Omental fat pad (tissue), 4 donors: ENCODE results near the gene HOXB2. TPM values are rescaled to one million over a fixed set of nuclear protein-coding genes. Genes with fewer than 3 reads are reported as not detected.

Source experiments
- ATAC-seq: fragments of 150-250 bp; one replicate; pipeline ENCODE4 v1.9.1; 2016; ENCODE audit warnings: mild to moderate bottlenecking, moderate library complexity; ENCODE audit not compliant: low FRiP score
- DNase-seq: peaks from one replicate; pipeline ENCODE4 v3.0.0-alpha.2; 2019; ENCODE audit warnings: low spot score
- CTCF ChIP-seq, 3 donors: fragments of 450-650 bp; IDR thresholded peaks; one replicate each; pipeline ENCODE4 v1.5.1; 2016 to 2017; ENCODE audit warnings: antibody characterized with exemption in 3 of 3, mild to moderate bottlenecking in 3 of 3, moderate library complexity in 2 of 3
- total RNA-seq, 4 donors: library from RNA; depleted of rRNA; stranded (reverse); fragments of >200 nt; gene quantifications; one replicate each; pipeline ENCODE4 v1.1.0, GENCODE V29; 2016

The HOXB2 gene
- total RNA-seq, 4 donors from 2014 or later, result 9.7 to 35.2 (median 16.3) TPM

- no peak for ATAC-seq
- no peak for DNase-seq
- TF ChIP-seq CTCF (IDR thresholded peaks at IDR 0.05), result no peak
These were observed 15.8 kb downstream of the HOXB2 start for GRCh38 chr17:48528936-48529682.

- ATAC-seq (no peak), DNase-seq (no peak)
- TF ChIP-seq CTCF (IDR thresholded peaks at IDR 0.05), result no peak
These were observed 16.6 kb downstream of the HOXB2 start for GRCh38 chr17:48528153-48528935.

GRCh38 chr17:48527547-48527932 is 17.4 kb downstream of the HOXB2 start:
- TF ChIP-seq CTCF (IDR thresholded peaks at IDR 0.05), result no peak
- ATAC-seq (no peak), DNase-seq (no peak)

GRCh38 chr17:48526608-48527546 is 18.0 kb downstream of the HOXB2 start:
- DNase-seq, result no peak
- ATAC-seq, result no peak
- no peak for TF ChIP-seq CTCF (IDR thresholded peaks at IDR 0.05)

- DNase-seq (no peak), ATAC-seq (no peak)
- no peak for TF ChIP-seq CTCF (IDR thresholded peaks at IDR 0.05)
These were observed 21.9 kb downstream of the HOXB2 start for GRCh38 chr17:48523010-48523409.

- no peak for TF ChIP-seq CTCF (IDR thresholded peaks at IDR 0.05)
- DNase-seq (no peak), ATAC-seq (no peak)
These were observed 22.8 kb downstream of the HOXB2 start for GRCh38 chr17:48522031-48522653.
